Astrocyte (in vitro differentiated cells and primary cell): ENCODE data around the gene SCNN1B. TPM values are rescaled to one million over a fixed set of nuclear protein-coding genes. Genes with fewer than 3 reads are reported as not detected.

Experiments
- DNase-seq: peaks from one replicate; pipeline ENCODE4 v3.0.0-alpha.2; 2010; ENCODE audit warnings: low read depth
- FAIRE-seq: peaks from 2 replicates; lab custom pipeline; 2011; peaks lifted over from hg19 to GRCh38; lab: Jason Lieb, UNC
- H2AFZ ChIP-seq: 2 replicates; pipeline ENCODE4 v1.6.0; 2012; ENCODE audit warnings: low read depth, low read length, inconsistent platforms
- H3K27ac ChIP-seq: 2 replicates; pipeline ENCODE4 v1.5.1; 2011; ENCODE audit warnings: low read depth, low read length, inconsistent platforms
- H3K27me3 ChIP-seq: 2 replicates; pipeline ENCODE4 v1.6.0; 2011; ENCODE audit warnings: low read length, inconsistent platforms; ENCODE audit not compliant: insufficient read depth
- H3K36me3 ChIP-seq: 2 replicates; pipeline ENCODE4 v1.5.1; 2011; ENCODE audit warnings: low read length, inconsistent platforms; ENCODE audit not compliant: insufficient read depth
- H3K4me1 ChIP-seq: 2 replicates; pipeline ENCODE4 v1.5.1; 2011; ENCODE audit warnings: low read length, inconsistent platforms; ENCODE audit not compliant: insufficient read depth
- H3K4me2 ChIP-seq: 2 replicates; pipeline ENCODE4 v1.6.0; 2012; ENCODE audit warnings: low read length, inconsistent platforms
- H3K4me3 ChIP-seq: 2 replicates; pipeline ENCODE4 v1.5.1; 2011; ENCODE audit warnings: low read depth, mild to moderate bottlenecking, low read length, inconsistent platforms; ENCODE audit not compliant: insufficient read depth
- H3K79me2 ChIP-seq: 2 replicates; pipeline ENCODE4 v1.6.0; 2012; ENCODE audit warnings: mild to moderate bottlenecking, low read length, inconsistent platforms; ENCODE audit not compliant: insufficient read depth
- H3K9ac ChIP-seq: 2 replicates; pipeline ENCODE4 v1.6.0; 2012; ENCODE audit warnings: mild to moderate bottlenecking, low read length, inconsistent platforms
- H3K9me3 ChIP-seq: 2 replicates; pipeline ENCODE4 v1.5.1; 2012; ENCODE audit warnings: low read depth, mild to moderate bottlenecking, low read length, inconsistent platforms; ENCODE audit not compliant: insufficient read depth
- H4K20me1 ChIP-seq: 2 replicates; pipeline ENCODE4 v1.6.0; 2012; ENCODE audit warnings: low read length, inconsistent platforms; ENCODE audit not compliant: insufficient read depth
- H3K27ac Mint-ChIP-seq: one replicate; pipeline ENCODE4 v1.8.0; 2021; ENCODE audit warnings: mild to moderate bottlenecking, mixed read lengths; ENCODE audit not compliant: unreplicated experiment
- H3K27me3 Mint-ChIP-seq: one replicate; pipeline ENCODE4 v1.8.0; 2021; ENCODE audit warnings: low read depth, mixed read lengths; ENCODE audit not compliant: unreplicated experiment
- H3K36me3 Mint-ChIP-seq: one replicate; pipeline ENCODE4 v1.8.0; 2021; ENCODE audit warnings: low read depth, mixed read lengths; ENCODE audit not compliant: unreplicated experiment
- H3K4me1 Mint-ChIP-seq: one replicate; pipeline ENCODE4 v1.8.0; 2021; ENCODE audit warnings: low read depth, mixed read lengths; ENCODE audit not compliant: unreplicated experiment
- H3K4me3 Mint-ChIP-seq: one replicate; pipeline ENCODE4 v1.8.0; 2021; ENCODE audit warnings: mild to moderate bottlenecking, moderate library complexity, mixed read lengths; ENCODE audit not compliant: unreplicated experiment
- H3K9me3 Mint-ChIP-seq: one replicate; pipeline ENCODE4 v1.8.0; 2021; ENCODE audit warnings: mild to moderate bottlenecking, mixed read lengths; ENCODE audit not compliant: unreplicated experiment
- CTCF ChIP-seq: IDR thresholded peaks from 2 replicates; pipeline ENCODE4 v1.5.1; 2011; ENCODE audit warnings: low read depth, mild to moderate bottlenecking, inconsistent platforms, low read length, moderate library complexity; ENCODE audit not compliant: insufficient read depth
- EZH2 ChIP-seq: IDR thresholded peaks from 2 replicates; pipeline ENCODE4 v1.6.1; 2012; ENCODE audit warnings: mild to moderate bottlenecking, low read length, inconsistent platforms; ENCODE audit not compliant: insufficient read depth
- total RNA-seq: library from RNA; stranded (reverse); gene quantifications from 2 replicates; pipeline ENCODE4 v1.2.1, GENCODE V29; 2021

The SCNN1B gene
- total RNA-seq, 1 donor from 2014 or later: not detected

- no peaks in the 10 kb centered on the region for H3K9me3 ChIP-seq
- no peaks in the 10 kb centered on the region for H3K36me3 ChIP-seq
- no peak overlapping the region for H3K4me3 Mint-ChIP-seq
- TF ChIP-seq CTCF: no peak
- no peak for TF ChIP-seq EZH2
- no peaks in the 10 kb centered on the region for H3K9me3 Mint-ChIP-seq
- peaks cover 9% of the 10 kb centered on the region for H3K27me3 Mint-ChIP-seq
- H2AFZ ChIP-seq: no peak overlapping the region
- no peaks in the 10 kb centered on the region for H3K79me2 ChIP-seq
- no peaks in the 10 kb centered on the region for H4K20me1 ChIP-seq
- no peak overlapping the region for H3K4me3 ChIP-seq
- no peak overlapping the region for H3K27ac Mint-ChIP-seq
- no peaks in the 10 kb centered on the region for H3K36me3 Mint-ChIP-seq
- no peaks in the 10 kb centered on the region for H3K4me1 Mint-ChIP-seq
- H3K4me1 ChIP-seq: no peaks in the 10 kb centered on the region
- no peak for FAIRE-seq
- H3K27ac ChIP-seq: no peak overlapping the region
- H3K4me2 ChIP-seq: no peak overlapping the region
- H3K27me3 ChIP-seq: no peaks in the 10 kb centered on the region
- no peak overlapping the region for H3K9ac ChIP-seq
- no peak for DNase-seq
These were observed 31.8 kb downstream of the SCNN1B start for GRCh38 chr16:23333831-23334456.

- no peak overlapping the region for H3K27ac ChIP-seq
- H3K4me3 ChIP-seq: no peak overlapping the region
- no peak overlapping the region for H3K9ac ChIP-seq
- Mint-ChIP-seq H3K27ac (no peak overlapping the region), H3K4me1 (no peaks in the 10 kb centered on the region), H3K4me3 (no peak overlapping the region), H3K36me3 (no peaks in the 10 kb centered on the region), H3K9me3 (no peaks in the 10 kb centered on the region), H3K27me3 (peaks cover 8% of the 10 kb centered on the region)
- H3K27me3 ChIP-seq: no peaks in the 10 kb centered on the region
- H3K79me2 ChIP-seq: no peaks in the 10 kb centered on the region
- H3K4me2 ChIP-seq: no peak overlapping the region
- H4K20me1 ChIP-seq: no peaks in the 10 kb centered on the region
- no peak overlapping the region for H2AFZ ChIP-seq
- H3K9me3 ChIP-seq: no peaks in the 10 kb centered on the region
- H3K36me3 ChIP-seq: no peaks in the 10 kb centered on the region
- H3K4me1 ChIP-seq: no peaks in the 10 kb centered on the region
- FAIRE-seq: no peak
- no peak for DNase-seq
- TF ChIP-seq CTCF (no peak), EZH2 (no peak)
These were observed 32.4 kb downstream of the SCNN1B start for GRCh38 chr16:23334457-23334853.

GRCh38 chr16:23334950-23335349 lies 32.8 kb downstream of the SCNN1B start:
- no peak for DNase-seq
- Histone ChIP-seq H2AFZ (no peak overlapping the region), H3K27ac (no peak overlapping the region), H3K36me3 (no peaks in the 10 kb centered on the region), H3K4me3 (no peak overlapping the region), H3K4me1 (no peaks in the 10 kb centered on the region), H3K79me2 (no peaks in the 10 kb centered on the region), H3K4me2 (no peak overlapping the region), H3K9me3 (no peaks in the 10 kb centered on the region), H4K20me1 (no peaks in the 10 kb centered on the region), H3K9ac (no peak overlapping the region), H3K27me3 (no peaks in the 10 kb centered on the region)
- H3K9me3 Mint-ChIP-seq: no peaks in the 10 kb centered on the region
- TF ChIP-seq CTCF (no peak), EZH2 (no peak)
- H3K4me3 Mint-ChIP-seq: no peak overlapping the region
- FAIRE-seq: no peak
- H3K27ac Mint-ChIP-seq: no peak overlapping the region
- H3K27me3 Mint-ChIP-seq: peaks cover 7% of the 10 kb centered on the region
- no peaks in the 10 kb centered on the region for H3K4me1 Mint-ChIP-seq
- H3K36me3 Mint-ChIP-seq: no peaks in the 10 kb centered on the region
